ENCODE results near the gene SEMA3D.

The SEMA3D gene

GRCh38 chr7:85070967-85071628, 115.8 kb downstream of the SEMA3D start:
- DNase-seq = no peak

- DNase-seq = no peak
These were observed 118.1 kb downstream of the SEMA3D start for GRCh38 chr7:85068799-85069198.

- no peak for DNase-seq
These were observed 119.5 kb downstream of the SEMA3D start for GRCh38 chr7:85067371-85067770.

GRCh38 chr7:85065888-85066485, 120.9 kb downstream of the SEMA3D start:
- DNase-seq = no peak

- no peak for DNase-seq
These were observed 121.5 kb downstream of the SEMA3D start for GRCh38 chr7:85065306-85065705.

- no peak for DNase-seq
These were observed 124.2 kb downstream of the SEMA3D start for GRCh38 chr7:85062651-85063050.

- no peak for DNase-seq
These were observed 125.4 kb downstream of the SEMA3D start for GRCh38 chr7:85061456-85061855.

- no peak for DNase-seq
These were observed 126.2 kb downstream of the SEMA3D start for GRCh38 chr7:85060696-85061095.

- no peak for DNase-seq
These were observed 130.9 kb downstream of the SEMA3D start for GRCh38 chr7:85055906-85056305.

GRCh38 chr7:85055196-85055595, 131.7 kb downstream of the SEMA3D start:
- no peak for DNase-seq

GRCh38 chr7:85054306-85054705, 132.6 kb downstream of the SEMA3D start:
- no peak for DNase-seq

GRCh38 chr7:85052894-85053293, 134.0 kb downstream of the SEMA3D start:
- no peak for DNase-seq

GRCh38 chr7:85052056-85052737, 134.7 kb downstream of the SEMA3D start:
- DNase-seq = no peak

GRCh38 chr7:85046534-85046933, 140.3 kb downstream of the SEMA3D start:
- no peak for DNase-seq

- DNase-seq = peak; percentile 70
These were observed 145.1 kb downstream of the SEMA3D start for GRCh38 chr7:85041605-85042216.

GRCh38 chr7:85039196-85039923, 147.5 kb downstream of the SEMA3D start:
- DNase-seq = no peak

- no peak for DNase-seq
These were observed 148.4 kb downstream of the SEMA3D start for GRCh38 chr7:85038466-85038865.

- no peak for DNase-seq
These were observed 153.6 kb downstream of the SEMA3D start for GRCh38 chr7:85033263-85033662.

- no peak for DNase-seq
These were observed 155.4 kb downstream of the SEMA3D start for GRCh38 chr7:85031475-85031874.

GRCh38 chr7:85030893-85031292, 156.0 kb downstream of the SEMA3D start:
- DNase-seq = peak; percentile 10

GRCh38 chr7:85025312-85025756, 161.5 kb downstream of the SEMA3D start:
- DNase-seq = no peak

- DNase-seq = no peak
These were observed 162.9 kb downstream of the SEMA3D start for GRCh38 chr7:85023916-85024315.

GRCh38 chr7:85023066-85023712, 163.7 kb downstream of the SEMA3D start:
- DNase-seq = peak; percentile 41

Measured in NCI-H748 treated with DMSO at 0.1 percent for 48 hours (cell line).